Measurements from ENCODE around the gene SAMD14.

DNA sequence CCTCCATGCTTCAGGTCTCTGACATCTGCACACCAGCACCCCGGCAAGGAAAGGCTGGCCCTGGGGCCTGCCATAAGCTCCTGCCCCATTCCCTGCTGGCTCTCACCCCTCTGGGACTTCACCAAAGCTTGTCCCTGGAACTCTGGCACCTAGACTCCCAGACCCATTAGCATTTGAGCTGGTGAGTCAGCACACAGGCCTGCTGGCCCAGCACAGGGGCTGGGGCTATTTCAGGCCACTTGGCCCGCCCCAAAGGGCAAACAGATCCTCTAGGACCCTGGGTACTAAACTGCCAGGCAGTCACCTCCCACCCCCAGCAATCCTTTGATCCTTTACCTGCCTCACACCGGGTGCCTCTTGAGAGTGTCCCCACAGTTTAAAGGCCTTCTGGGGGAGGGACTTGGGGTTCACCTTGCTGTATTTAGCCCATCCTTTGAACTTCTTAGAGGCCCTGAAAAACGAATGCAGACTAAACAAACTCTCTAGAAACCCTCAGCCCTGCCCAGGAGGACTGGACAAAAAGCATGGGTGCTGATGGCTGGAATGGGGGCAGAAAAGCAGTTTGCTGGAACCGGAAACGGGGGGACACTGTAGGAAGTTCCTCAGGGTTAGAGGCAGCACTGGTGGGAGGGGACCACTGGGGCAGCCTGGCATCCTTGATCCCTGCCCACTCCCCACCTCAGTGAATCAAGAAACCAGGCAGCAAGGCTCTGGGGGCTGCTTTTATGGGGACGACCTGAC is 3.2 kb upstream of the SAMD14 start:
- TF ChIP-seq CTCF (IDR thresholded peaks at IDR 0.05) (no peak), EZH2phosphoT487 (IDR thresholded peaks at IDR 0.05) (no peak), EZH2 (IDR thresholded peaks at IDR 0.05) (no peak)
